HepG2 (cell line): ENCODE measurements around the gene INSR. TPM values are rescaled to one million over a fixed set of nuclear protein-coding genes. Genes with fewer than 3 reads are reported as not detected.

ENCODE experiments used
- ARID4A ChIP-seq: sonication (generic); formaldehyde crosslinking; IDR thresholded peaks from 2 replicates; pipeline ENCODE4 v1.5.0; 2020; ENCODE audit warnings: mild to moderate bottlenecking, missing genetic modification reagents, borderline replicate concordance
- CCAR2 ChIP-seq: fragments of 200-400 bp; formaldehyde crosslinking; optimal IDR thresholded peaks from 2 replicates; pipeline ENCODE3; 2018; ENCODE audit warnings: low read depth, mild to moderate bottlenecking, low read length, moderate library complexity
- E2F2 ChIP-seq: sonication (generic); formaldehyde crosslinking; IDR thresholded peaks from 2 replicates; pipeline ENCODE4 v1.4.0; 2020; ENCODE audit warnings: missing genetic modification reagents, borderline replicate concordance
- ETS1 ChIP-seq: sonication (generic); formaldehyde crosslinking; IDR thresholded peaks from 2 replicates; pipeline ENCODE4 v1.4.0; 2020; ENCODE audit warnings: missing genetic modification reagents
- EZH2 ChIP-seq: conservative IDR thresholded peaks from 2 replicates; pipeline ENCODE4 v1.6.1; 2012; ENCODE audit warnings: mild to moderate bottlenecking, low read depth, low read length, moderate library complexity
- HNF4G ChIP-seq, 2 experiments: sonication (generic) in 1 of 2; formaldehyde crosslinking in 1 of 2; IDR thresholded peaks; 2 replicates each; pipeline versions ENCODE4 v1.4.0 to v1.6.1; 2011 to 2020; ENCODE audit warnings: borderline replicate concordance in 2 of 2, low read depth in 2 of 2, mild to moderate bottlenecking in 2 of 2, low read length in 1 of 2, missing genetic modification reagents in 1 of 2, moderate library complexity in 1 of 2
- MLLT10 ChIP-seq: sonication (generic); formaldehyde crosslinking; IDR thresholded peaks from 2 replicates; pipeline ENCODE4 v1.4.0; 2020; ENCODE audit warnings: missing genetic modification reagents
- SALL1 ChIP-seq: sonication (generic); formaldehyde crosslinking; IDR thresholded peaks from 2 replicates; pipeline ENCODE4 v1.8.0; 2022; ENCODE audit warnings: mild to moderate bottlenecking, missing genetic modification reagents
- ZBTB46 ChIP-seq: sonication (generic); formaldehyde crosslinking; IDR thresholded peaks from 2 replicates; pipeline ENCODE4 v1.4.0; 2020; ENCODE audit warnings: mild to moderate bottlenecking, missing genetic modification reagents, borderline replicate concordance
- ZFP90 ChIP-seq: sonication (generic); formaldehyde crosslinking; IDR thresholded peaks from 2 replicates; pipeline ENCODE4 v1.8.0; 2022; ENCODE audit warnings: missing genetic modification reagents, mild to moderate bottlenecking, inconsistent platforms, borderline replicate concordance
- ZNF3 ChIP-seq: IDR thresholded peaks from 2 replicates; pipeline ENCODE4 v1.7.0; 2017; ENCODE audit warnings: inconsistent platforms
- ZNF572 ChIP-seq: sonication (generic); formaldehyde crosslinking; IDR thresholded peaks from 2 replicates; pipeline ENCODE4 v1.5.1; 2020; ENCODE audit warnings: mild to moderate bottlenecking, missing genetic modification reagents
- ZNF746 ChIP-seq: sonication (generic); formaldehyde crosslinking; IDR thresholded peaks from 2 replicates; pipeline ENCODE4 v1.8.0; 2022; ENCODE audit warnings: mild to moderate bottlenecking, missing genetic modification reagents
- polyA plus RNA-seq, 8 experiments: library from polyadenylated mRNA; depleted of rRNA in 3 of 8; stranded (reverse) in 7 of 8; unstranded in 1 of 8; fragments of >200 nt; fragmentation: Illumina TruSeq in 4 of 8; extraction: Trizol in 4 of 8; gene quantifications; 2 replicates each; pipeline versions ENCODE4 v1.2.1 to v1.2.3, GENCODE V29; 2011 to 2016; ENCODE audit warnings: low read depth in 4 of 8, missing spikeins in 1 of 8, mixed read lengths in 1 of 8; ENCODE audit not compliant: insufficient read depth in 1 of 8
- total RNA-seq, 5 experiments: library from RNA; depleted of rRNA; stranded (reverse); fragments of >200 nt; fragmentation: Illumina TruSeq; extraction: Trizol; gene quantifications; 2 replicates each; pipeline ENCODE4 v1.2.3, GENCODE V29; 2016; ENCODE audit warnings: low read depth in 1 of 5
- TF ChIP-seq, protein P1 (sequence below): sonication (generic); formaldehyde crosslinking; IDR thresholded peaks from 2 replicates; pipeline ENCODE4 v1.4.0; 2020; ENCODE audit warnings: low read depth, mild to moderate bottlenecking, missing genetic modification reagents

Gene INSR
- total and polyA plus RNA-seq, 2 of the 13 experiments (the other 11 are each of a cell fraction or from before 2014, with no cell fraction given) = 24.2 to 29.8 TPM

DNA sequence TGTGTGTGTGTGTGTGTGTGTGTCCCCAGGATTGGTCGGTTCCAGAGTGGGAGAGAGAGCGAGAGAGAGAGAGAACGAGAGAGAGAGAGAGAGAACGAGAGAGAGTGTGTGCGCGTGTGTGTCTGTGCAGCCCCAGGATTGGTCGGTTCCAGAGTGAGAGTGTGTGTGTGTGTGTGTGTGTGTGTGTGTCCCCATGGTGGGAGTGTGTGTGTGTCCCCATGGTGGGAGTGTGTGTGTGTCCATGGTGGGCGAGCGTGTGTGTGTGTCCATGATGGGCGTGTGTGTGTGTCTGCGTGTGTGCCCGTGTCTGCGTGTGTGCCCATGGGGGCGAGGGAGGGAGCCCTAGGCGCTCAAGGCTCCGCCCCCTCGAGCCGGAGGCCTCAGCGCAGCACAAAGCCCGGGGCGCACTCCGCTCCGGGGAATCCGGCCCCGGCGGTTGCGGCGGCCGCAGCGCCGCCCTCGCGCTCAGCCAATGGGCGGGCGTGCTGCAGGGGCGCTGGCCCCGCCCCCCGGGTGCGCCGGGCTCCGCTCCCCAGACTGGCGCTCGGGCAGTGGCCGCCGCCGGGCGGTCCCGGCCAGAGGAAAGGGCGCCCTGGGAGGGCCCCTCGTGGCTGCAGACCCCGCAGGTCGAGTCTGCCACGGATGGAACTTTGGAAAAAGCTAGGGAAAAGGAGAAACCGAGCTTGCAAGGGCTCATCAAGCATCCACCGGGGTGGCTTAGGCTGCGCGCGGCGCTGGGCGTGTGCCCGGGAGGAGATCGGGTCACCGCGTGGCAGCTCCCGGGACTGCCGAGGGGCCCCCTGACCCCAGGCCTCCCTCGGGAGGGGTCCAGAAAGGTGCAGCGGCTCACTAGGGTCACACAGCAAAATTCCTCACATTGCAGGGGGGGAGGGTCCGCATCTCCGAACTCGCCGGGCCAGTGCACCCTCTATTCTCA is 96.2 kb downstream of the INSR start (continued):
- TF ChIP-seq, protein P1, sequence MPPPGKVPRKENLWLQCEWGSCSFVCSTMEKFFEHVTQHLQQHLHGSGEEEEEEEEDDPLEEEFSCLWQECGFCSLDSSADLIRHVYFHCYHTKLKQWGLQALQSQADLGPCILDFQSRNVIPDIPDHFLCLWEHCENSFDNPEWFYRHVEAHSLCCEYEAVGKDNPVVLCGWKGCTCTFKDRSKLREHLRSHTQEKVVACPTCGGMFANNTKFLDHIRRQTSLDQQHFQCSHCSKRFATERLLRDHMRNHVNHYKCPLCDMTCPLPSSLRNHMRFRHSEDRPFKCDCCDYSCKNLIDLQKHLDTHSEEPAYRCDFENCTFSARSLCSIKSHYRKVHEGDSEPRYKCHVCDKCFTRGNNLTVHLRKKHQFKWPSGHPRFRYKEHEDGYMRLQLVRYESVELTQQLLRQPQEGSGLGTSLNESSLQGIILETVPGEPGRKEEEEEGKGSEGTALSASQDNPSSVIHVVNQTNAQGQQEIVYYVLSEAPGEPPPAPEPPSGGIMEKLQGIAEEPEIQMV (CRISPR knock-in tag) = peak; percentile 35; the same call in 1 of the 2 replicates
- peak; percentile 44; the same call in 1 of the 2 replicates for TF ChIP-seq ZFP90 (CRISPR knock-in tag)
- TF ChIP-seq CCAR2 = no peak
- TF ChIP-seq ZNF572 (CRISPR knock-in tag) = no peak
- TF ChIP-seq ZNF3 (CRISPR knock-in tag) = 0 out of 2 replicates have a peak, but pooled peaks have one; percentile 24
- TF ChIP-seq EZH2 = no peak
- peak; percentile 34; the same call in 1 of the 2 replicates for TF ChIP-seq HNF4G (IDR thresholded peaks at IDR 0.05; ENCODE audit: borderline replicate concordance, low read depth, low read length)
- no peak for TF ChIP-seq HNF4G (CRISPR knock-in tag; IDR thresholded peaks at IDR 0.05; ENCODE audit: borderline replicate concordance, low read depth)
- TF ChIP-seq MLLT10 (CRISPR knock-in tag) = no peak
- no peak for TF ChIP-seq ETS1
- TF ChIP-seq ARID4A (CRISPR knock-in tag) = peak; percentile 71; the same call in 1 of the 2 replicates
- no peak for TF ChIP-seq ZBTB46 (CRISPR knock-in tag)
- no peak for TF ChIP-seq E2F2 (CRISPR knock-in tag)
- peak; percentile 65 for TF ChIP-seq SALL1 (CRISPR knock-in tag)
- TF ChIP-seq ZNF746 (CRISPR knock-in tag) = peak; percentile 23; the same call in 1 of the 2 replicates
